ENCODE data around the gene RCOR1.
"Not testable (repeated sequence)": the region's sequence is repeated elsewhere in the genome, so short reads cannot be mapped to it uniquely, and the experiment has no call there.

RCOR1 gene

DNA sequence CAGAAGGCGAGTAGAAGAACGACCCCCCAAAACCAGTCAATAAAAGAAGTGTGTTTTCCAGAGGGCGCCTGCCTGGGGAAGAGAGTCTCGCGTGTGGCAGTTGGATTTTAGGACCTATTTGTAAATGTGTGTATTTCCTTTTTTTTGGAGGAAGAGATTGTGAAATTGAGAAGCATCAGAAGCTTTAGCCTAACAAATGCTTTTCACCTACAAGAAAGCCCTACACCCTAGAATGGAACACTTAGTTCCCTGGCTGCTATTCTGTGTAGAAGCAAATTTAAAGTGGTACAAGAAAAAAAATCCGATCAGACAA, 1.3 kb downstream of the RCOR1 start:
- DNase-seq = no peak

DNA sequence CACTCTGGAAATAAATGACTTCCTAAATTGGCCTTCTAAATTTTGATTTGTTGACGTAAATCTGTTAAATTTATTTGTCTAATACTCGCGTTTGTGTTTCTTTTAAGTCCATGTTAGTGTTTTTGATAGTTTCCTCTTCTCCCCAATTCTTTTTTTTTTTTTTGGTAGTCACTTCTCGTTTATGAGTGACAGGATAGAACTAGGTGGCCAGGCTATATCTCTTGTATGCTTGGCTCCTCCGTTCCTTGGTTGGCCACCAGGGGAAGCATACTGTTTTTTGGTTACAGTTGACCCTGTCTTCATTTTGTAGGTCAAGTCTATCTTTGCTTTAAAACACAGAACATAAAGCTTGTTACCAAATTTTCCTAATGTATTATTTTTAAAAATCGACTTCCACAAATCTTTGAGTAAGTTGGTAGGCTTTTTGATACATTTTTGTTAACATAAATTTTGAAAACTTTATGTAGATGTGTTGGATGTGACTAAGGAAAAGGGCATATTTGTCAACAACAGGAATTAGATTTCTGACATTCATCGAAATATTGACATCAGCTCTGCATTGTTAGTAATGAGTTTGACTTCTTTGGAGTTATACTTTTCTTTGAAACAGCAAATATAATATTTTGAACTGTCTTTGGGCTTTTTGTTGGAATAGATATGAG, 2.2 kb downstream of the RCOR1 start:
- peak; percentile 41 to 61 for DNase-seq

DNA sequence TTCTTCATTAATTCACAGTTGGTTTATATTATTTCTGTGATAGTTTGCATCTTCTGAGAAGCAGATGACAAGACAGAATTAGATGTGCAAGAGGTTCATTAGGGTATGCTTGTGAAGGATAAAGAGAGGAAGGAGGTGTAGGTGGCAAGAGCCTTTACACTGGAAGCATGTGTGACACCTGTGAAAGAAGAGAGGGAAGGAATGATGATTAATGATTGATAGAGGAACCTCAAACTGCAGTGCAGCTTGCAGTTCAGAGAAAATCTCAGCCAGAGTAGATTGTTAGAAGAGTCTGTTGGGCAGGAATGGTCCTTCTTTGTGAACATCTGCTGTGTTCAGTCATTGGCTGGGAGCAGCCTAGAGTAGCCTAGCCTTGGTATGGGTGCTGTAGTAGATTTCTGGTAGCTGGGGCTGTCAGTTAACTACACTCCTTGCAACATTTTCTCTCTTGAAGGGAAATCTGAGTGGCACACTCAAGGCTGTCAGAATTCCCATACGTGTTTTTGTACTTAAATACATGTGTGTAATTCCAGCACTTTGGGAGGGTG, 9.0 kb downstream of the RCOR1 start:
- no peak for DNase-seq

DNA sequence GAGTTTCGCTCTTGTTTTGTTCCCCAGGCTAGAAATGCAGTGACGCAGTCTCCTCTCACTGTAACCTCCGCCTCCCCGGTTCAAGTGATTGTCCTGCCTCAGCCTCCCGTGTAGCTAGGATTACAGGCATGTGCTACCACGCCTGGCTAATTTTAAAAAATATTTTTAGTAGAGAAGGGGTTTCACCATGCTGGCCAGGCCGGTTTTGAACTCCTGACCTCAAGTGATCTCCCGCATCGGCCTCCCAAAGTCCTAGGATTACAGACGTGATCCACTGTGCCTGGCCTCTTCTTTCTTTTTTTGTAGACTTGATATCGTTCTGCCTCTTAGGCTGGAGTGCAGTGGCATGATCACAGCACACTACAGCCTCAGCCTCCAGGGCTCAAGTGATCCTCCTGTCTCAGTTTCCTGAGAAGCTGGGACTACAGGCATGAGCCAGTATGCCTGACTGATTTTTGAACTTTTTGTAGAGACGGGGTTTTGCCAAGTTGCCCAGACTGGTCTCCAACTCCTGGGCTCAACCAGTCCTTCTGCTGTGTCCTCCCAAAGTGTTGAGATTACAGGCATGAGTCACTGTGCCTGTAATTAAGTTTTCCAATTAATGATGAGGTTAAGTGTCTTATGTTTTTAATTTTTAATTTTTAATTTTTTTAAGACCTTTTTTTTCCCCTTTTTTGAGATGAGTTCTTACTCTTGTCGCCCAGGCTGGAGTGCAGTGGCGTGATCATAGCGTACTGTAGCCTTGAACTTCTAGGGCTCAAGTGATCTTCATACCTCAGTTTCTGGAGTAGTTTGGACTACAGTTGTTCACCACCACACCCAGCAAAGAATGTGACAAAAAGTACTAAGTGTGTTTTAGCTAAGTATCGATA, 10.2 kb downstream of the RCOR1 start:
- no peak for DNase-seq

DNA sequence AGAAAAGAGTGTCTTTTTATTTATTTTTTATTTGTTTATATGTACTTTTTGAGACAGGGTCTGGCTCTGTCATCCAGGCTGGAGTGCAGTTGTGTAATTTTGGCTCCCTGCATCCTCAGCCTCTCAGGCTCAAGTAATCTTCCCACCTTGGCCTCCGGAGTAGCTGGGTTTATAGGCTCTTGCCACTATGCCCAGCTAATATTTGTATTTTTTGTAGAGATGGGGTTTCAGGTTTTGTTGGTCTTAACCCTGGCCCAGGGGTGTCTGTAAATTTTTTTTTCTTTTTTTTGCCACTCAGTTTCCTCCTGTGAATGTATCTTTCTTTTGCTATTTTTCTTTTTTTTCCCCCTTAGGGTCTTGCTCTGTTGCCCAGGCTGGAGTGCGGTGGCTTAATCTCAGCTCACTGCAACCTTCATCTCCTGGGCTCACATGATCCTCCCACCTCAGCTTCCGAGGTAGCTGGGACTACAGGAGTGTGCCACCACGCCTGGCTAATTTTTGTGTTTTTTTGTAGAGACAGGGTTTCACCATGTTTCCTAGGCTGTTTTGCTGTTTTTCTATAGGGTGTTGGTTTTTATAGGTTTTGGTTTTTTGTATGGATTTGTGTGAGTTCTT, 11.0 kb downstream of the RCOR1 start:
- no peak for DNase-seq

DNA sequence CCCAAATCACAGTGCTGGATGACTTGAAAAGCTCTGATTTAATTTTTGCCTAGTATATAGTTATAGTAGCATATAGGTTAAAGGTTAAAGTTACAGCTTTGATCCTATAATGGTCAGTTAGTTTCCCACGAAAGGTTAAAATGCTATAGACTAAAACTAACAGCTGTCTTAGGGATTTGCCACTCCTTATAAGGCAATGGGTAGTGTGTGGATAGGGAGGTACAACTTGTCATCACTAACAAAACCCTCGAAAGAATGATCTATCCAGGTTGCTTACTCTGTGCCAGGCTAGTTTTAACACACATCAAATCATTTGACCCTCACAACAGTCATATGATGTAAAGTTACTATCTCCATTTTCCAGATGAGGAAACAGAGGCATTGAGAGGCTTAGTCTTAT, 11.7 kb downstream of the RCOR1 start:
- DNase-seq = no peak

DNA sequence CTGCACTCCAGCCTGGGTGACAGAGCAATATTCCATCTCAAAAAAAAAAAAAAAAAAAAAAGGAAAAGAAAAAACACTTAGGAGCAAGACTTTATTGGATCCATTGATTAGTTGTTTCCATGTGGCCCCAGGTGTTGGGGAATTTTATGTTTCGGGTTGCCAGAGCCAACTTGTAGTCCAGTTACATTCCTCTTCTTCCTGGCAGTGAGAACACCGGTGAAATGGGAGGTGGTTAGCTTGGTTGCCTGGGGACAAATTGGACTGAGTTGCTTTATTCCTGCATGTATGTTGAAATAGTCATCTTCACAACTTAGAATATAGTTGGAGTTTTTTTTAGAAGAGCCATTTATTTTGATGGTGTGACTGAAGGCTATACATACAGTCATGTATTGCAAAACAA, 12.6 kb downstream of the RCOR1 start:
- DNase-seq = no peak

DNA sequence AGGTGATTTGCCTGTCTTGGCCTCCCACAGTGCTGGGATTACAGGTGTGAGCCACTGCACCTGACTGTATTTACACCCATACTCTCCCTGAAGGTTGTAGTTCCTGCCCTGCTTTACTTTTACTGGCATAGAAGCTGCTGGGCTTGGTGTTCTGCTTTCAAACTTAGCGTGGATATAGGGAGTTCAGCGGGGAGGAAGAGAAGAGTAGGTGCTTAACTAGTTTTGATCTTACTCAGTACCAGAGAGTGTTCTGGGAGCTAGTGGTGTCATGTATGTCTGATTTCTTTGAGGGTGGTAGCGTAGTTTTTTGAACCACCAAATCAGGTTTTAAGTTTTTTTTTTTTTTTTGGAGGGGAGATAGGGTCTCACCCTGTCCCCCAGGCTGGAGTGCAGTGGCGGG, 13.8 kb downstream of the RCOR1 start:
- no peak for DNase-seq

DNA sequence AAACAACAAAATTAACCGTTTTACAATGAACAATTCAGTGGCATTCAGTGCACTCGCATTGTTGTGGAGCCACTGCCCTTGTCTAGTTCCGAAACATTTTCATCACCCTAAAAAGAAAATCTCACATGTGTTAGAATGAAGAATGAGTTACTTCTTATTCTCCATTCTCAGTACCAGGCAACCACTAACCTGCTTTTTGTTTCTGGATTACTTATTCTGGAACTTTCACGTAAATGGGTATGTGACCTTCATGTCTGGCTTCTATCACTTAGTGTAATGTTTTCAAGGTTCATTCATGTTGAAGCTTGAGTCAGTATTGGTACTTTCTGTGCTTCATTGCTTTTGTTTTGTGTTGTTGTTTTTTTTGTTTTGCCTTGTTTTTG, 15.6 kb downstream of the RCOR1 start:
- no peak for DNase-seq

DNA sequence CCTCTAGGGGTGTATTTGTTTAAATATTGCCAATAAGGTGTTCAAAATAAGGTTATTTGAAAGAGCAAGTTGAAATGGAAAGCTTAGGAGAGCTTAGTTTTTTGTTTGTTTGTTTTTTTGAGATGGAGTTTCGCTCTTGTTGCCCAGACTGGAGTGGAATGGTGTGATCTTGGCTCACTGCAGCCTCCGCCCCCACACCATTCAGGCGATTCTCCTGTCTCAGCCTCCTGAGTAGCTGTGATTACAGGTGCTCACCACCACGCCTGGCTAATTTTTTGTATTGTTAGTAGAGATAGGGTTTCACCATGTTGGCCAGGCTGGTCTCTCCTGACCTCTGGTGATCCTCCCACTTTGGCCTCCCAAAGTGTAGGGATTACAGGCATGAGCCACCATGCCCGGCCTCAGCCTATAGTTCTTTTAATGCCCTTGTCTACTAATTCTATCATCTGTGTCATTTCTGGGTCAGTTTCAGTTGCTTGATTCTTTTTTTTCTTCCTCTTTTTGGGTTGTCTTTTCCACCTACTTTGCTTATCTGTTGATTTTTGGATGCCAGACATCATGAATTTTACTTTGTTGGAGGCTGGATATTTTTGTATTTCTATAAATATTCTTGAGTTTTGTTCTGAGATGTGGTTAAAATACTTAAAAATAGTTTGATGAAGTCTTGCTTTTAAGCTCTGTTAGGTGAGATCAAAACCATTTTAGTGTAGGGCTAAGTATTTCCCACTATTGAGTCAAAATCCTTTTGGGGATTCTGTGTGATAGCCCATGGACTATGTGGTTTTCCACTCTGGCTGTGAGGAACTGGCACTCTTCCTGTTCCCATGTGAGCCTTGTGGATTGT, 18.7 kb downstream of the RCOR1 start:
- no peak for DNase-seq

DNA sequence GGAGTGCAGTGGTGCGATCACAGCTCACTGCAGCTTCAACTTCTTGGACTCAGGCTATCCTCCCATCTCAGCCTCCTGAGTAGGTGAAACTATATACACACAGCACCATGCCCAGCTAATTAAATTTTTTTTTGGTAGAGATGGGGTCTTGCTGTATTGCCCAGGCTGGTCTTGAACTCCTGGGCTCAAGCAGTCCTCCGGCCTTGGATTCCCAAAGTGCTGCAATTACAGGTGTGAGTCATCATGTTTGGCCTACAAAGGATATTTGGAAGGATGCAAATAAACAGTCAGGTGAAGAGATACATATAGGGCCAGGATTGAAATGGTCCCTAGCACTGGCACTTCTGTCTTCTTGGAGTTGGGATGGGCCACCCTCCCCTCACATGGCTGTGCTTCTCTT, 23.9 kb downstream of the RCOR1 start:
- DNase-seq = no peak

DNA sequence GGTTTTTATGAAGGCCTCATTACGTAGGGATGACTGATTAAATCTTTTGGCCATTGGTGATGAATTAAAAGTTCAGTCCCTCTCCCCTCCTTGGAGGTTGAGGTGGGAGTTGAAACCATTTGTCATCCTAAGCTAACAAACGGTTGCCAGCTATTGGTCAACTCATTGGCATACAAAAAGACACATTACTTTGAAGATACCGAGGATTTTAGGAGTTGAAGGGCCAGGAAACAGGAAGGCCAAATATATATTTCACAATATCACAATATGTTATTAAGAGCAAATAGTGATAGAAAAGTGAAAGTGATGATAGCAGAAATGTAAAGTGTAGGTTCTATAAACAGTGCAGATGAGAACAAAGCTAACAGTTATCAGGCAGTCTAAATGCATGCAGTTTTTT, 24.4 kb downstream of the RCOR1 start:
- DNase-seq = no peak

DNA sequence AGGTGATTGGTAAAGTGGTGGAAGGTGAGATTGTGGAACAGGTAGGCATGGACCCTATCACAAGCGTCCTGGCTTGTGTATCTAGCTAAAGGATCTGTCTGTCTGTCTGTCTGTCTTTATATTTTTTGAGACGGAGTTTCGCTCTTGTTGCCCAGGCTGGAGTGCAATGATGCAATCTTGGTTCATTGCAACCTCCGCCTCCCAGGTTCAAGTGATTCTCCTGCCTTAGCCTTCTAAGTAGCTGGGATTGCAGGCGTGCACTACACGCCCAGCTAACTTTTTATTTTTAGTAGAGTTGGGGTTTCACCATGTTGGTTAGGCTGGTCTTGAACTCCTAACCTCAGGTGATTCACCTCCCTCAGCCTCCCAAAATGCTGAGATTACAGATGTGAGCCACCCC, 26.6 kb downstream of the RCOR1 start:
- DNase-seq = not testable (repeated sequence)

DNA sequence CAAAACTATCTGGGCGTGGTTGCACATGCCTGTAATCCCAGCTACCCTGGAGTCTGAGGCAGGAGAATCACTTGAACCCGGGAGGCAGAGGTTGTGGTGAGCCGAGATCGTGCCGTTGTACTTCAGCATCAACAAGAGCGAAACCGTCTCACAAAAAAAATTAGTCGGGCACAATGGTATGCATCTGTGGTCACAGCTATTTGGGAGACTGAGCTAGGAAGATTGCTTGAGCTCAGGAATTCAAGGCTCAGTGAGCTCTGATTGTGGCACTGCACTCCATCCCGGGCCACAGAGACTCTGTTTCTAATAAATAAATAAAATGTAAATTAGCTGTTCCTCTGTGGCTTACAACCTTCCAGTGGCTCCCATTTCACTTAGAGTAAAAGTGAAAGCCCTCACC, 28.0 kb downstream of the RCOR1 start:
- DNase-seq = no peak

DNA sequence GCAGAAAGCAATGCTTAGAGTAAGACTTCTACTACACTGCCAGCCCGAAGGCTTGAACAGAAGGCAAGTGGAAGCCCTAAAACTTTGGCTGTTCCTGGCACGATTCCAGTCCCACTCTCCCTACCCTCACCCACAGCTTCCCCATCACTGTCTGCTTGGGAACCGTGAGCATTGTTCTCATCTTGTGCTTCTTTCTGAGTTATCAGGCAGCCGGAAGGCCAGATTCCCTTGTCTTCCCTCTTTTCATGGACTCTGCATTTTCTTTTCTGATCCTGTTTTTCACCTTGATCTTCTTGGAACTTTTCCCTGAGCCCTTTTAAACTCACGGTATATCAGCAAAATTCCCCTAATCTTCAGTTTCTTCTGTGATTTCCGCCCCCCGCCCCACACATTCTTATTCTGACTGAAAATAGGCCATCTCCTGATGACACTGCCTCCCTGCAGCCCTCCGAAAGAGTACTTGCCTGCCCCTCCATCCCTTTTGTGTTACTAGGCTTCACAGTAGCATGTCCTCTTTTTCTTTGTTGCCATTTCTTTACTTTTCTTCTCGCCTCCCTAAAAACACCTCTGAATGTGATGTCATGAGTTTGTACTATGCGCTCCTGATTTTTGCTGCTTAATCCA, 29.9 kb downstream of the RCOR1 start:
- DNase-seq = no peak

DNA sequence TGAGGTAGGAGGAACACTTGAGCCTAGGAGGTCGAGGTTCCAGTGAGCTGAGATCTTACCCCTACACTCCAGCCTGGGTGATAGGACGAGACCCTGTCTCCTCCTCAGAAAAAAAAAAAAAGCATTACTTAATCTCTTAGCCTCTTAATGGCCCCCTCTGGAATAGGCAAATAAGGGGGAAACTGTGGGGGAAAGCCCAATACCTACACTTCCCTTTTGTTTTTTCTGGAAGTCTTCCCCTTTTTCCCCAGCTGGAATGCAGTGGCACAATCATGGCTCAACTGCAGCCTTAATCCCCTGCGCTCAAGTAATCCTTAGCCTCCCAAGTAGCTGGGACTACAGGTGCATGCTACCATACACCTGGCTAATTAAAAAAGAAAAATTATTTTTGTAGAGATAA, 32.2 kb downstream of the RCOR1 start:
- DNase-seq = no peak

DNA sequence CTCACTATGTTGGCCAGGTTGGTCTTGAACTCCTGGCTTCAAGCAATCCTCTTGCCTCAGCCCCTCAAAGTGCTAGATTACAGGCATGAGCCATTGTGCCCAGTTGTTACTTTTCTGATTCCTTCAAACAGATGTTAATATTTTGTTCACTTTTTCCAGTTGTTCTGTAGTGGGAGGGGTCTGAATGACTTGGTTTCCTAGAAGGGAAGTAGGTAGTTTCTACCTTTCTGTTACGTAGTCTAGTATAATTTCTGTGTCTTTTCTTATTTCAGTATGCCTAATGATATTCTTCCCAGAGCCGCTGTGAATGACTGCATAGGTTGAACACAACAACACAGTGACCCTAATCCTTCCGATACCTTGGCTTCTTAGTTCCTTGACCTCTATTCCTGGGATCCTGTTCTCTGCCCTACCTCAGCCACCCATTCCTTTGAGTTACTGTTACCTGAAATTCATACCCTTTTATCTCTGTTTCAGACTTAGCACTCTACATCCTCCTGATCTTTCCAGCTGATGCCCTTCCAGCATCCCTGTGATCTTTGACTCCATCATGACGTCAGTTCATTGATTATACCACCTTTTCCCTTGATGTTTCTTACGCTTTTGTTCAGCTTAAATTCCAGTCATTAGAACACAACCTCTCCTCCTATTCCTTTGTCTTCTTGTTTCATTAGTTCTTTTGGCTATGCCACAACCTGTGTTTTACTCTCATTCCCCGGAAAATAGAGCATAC, 33.3 kb downstream of the RCOR1 start:
- no peak for DNase-seq

DNA sequence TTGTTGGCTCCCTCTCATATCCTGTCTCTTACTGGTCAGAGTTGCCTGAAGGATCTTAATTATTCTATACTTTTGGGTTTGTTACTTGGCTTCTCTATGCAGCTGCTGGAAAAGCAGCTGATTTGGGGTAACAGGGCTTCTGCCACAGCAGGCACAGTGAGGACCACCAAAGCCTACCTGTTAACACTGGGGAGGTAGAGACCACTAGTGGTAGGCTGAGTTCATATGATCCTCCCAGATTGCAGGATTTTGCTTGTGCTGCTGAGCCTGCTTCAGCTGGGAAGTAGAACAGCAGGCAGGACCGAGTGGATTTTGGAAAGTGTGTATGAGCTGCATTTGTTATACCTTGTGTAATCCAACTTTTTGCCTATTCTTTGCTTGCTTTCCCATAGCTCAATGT, 34.1 kb downstream of the RCOR1 start:
- DNase-seq = no peak

DNA sequence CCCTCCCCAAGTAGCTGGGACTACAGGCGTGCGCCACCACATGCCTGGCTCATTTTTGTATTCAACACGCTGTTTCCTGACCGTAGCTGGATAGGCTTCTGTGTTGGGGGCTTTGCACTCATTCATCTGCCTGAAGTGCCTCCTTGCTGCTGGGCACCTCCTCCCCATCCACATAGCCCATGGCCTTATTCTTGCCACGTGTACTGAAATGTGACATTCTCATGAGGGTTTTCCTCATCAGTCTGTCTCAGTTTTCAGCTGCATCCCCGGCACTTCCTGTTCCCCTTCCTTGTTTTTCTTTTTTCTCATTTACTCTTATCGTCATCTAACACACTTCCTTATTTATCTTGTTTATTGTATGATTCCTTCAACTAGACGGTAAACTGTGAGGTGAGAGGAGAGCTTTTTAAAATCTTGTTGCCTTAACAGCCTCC, 36.6 kb downstream of the RCOR1 start:
- no peak for DNase-seq

DNA sequence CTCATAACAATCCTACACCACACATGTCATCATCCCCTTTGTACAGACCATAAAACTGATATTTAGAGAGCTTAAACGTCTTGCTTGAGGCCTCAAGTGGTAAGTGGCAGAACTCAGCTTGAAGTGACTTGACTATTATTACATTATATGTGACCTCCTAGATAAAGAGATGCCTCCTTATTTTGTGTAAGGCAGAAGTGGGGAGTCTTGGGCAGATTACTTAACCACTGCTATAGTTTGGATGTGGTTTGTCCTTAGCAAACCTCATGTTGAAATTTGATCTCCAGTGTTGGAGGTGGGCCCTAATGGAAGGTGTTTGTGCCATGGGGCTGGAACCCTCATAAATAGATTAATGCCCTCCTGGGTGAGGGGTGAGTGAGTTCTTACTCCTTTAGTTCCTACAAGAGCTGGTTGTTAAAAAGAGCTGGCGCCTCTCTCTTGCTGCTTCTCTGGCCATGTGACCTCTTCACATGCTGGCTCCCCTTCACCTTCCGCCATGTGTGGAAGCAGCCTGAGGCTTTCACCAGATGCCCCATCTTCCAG, 37.4 kb downstream of the RCOR1 start:
- DNase-seq = no peak

DNA sequence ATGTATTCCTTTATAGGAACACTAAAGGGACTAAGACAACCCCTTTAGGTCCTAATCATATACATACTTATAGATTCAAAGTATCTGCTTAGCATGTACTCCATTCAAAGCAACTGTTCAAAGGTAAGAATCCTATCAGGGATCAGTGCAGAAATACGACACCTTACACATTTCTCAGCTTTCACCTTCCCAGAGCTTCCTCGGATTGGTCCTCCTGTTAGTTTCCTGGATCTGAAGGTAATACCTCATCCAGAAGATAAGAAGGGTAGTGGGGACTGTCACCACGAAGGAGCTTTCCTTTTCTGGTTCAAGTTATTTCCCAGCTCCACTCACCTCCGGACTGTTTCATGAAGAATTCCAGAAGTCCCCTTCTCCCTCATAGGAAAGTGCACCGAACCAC, 38.0 kb downstream of the RCOR1 start:
- DNase-seq = no peak

DNA sequence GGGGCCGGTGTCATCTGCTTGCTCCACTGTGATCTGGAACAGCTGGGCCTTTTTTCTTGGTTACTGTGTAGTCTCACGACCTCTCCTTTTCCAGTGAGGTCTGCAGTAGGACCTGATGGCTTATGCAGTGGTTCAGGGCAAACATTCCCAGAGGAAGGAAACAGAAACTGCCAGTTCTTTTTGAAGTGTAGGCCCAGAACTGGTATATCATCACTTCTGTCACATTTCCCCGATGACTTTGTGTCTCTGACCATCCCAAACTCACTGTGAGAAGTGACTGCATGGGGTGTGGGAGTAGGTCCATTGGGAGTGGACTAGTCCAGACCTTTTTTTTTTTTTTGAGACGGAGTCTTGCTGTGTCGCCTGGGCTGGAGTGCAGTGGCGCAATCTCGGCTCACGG, 38.4 kb downstream of the RCOR1 start:
- no peak for DNase-seq

All from activated CD4-positive, alpha-beta T cell treated with anti-CD3 and anti-CD28 coated beads for 4 hours (primary cell).